Umbilical cord (tissue), 2 donors: Measurements from ENCODE around the gene ADGRG3. TPM values are rescaled to one million over a fixed set of nuclear protein-coding genes. Genes with fewer than 3 reads are reported as not detected.

Experiments used
- DNase-seq: peaks from one replicate; pipeline ENCODE4 v3.0.0-alpha.2; 2015; ENCODE audit warnings: low spot score
- total RNA-seq: library from RNA; depleted of rRNA; stranded (reverse); fragments of >200 nt; gene quantifications from one replicate; pipeline ENCODE4 v1.2.3, GENCODE V29; 2014; ENCODE audit warnings: low replicate concordance; ENCODE audit not compliant: insufficient read depth

The ADGRG3 gene
- not detected for total RNA-seq

- no peak for DNase-seq
Measured at GRCh38 chr16:57668263-57668571, at the start of gene ADGRG3. Gene ADGRG3, plus strand, starts transcription at chr16:57668306. Its CDS starts 42 bp downstream, at chr16:57668348.

- no peak for DNase-seq
Measured at GRCh38 chr16:57619133-57619605, 48.9 kb upstream of the ADGRG3 start.

- DNase-seq = peak; percentile 72
Measured at GRCh38 chr16:57619606-57620334, 48.3 kb upstream of the ADGRG3 start.

DNA sequence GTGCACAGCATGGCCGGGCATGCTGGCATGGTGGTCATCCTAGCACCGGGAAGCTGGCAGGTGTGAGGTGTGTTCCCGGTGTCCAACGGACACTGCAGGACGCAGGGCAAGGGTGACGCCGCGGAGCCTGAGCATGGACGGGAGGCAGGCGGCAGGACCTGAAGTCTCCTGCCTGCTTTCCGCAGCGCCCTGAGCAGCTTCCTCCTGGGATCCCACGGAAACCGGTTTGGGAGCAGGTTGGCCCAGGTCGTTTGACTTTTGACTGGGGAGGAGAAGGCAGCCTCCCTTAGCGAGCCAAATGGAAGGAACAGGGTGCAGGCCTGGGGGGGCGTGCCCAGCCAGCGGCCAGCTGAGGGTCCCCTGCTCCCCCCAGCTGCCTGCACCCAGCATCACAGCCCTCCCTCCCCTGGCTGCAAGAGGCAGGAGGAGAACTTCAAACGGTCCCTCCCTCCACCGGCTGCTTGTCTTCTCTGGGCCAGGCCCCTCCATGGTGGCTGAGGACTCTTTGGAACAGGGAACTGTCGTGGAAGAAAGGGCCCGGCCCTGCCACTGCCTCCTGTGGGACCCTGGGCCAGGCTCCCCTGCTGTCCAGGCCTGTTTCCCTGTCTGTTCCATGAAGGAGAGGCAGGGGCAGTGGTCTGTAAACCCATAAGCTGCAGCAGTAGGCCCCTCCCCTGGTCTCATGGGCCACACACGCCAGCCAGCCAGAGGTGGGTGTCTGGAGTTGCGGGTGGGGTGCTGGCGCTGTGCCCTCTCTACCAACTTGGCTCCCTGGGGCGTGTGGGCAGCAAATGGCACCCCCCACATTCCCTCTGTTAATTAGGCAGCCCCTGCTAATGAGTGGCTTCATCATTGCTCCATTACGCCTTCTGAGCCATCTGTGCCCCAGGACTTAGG lies 47.5 kb upstream of the ADGRG3 start:
- DNase-seq = peak; percentile 78

DNA sequence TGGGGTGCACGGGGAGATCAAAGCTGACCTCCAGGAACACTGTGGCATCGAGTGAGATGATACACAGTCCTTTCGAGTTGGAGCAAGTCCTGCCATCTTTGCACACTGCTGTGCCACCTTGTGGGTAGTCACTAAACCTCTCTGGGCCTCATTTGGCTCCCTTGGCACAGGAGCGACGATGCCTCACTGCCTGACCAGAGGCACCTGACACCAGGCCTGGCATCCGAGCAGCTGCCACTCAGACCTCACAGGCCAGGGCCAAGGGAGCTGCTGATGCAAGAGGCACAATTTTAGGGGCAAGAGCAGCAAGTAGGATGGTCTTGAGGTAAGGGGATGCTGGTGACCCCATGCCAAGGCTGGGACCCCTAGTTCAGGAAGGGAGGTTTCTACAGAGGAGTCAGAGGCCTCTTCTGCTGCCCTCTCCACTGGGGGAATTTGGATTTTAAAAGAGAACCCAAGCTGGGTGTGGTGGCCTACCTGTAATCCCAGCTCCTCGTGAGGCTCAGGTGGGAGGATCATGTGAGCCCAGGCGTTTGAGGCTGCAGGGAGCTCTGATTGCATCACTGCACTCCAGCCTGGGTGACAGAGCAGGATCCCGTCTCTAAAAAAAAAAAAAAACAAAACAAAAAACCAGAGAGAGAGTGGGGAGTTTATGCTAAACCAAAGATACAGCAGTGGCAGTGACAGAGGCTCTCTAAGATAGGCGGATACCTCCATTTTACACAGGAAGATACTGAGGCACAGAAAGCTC lies 46.4 kb upstream of the ADGRG3 start:
- DNase-seq = no peak

GRCh38 chr16:57622361-57623250 lies 45.5 kb upstream of the ADGRG3 start:
- DNase-seq = no peak

DNA sequence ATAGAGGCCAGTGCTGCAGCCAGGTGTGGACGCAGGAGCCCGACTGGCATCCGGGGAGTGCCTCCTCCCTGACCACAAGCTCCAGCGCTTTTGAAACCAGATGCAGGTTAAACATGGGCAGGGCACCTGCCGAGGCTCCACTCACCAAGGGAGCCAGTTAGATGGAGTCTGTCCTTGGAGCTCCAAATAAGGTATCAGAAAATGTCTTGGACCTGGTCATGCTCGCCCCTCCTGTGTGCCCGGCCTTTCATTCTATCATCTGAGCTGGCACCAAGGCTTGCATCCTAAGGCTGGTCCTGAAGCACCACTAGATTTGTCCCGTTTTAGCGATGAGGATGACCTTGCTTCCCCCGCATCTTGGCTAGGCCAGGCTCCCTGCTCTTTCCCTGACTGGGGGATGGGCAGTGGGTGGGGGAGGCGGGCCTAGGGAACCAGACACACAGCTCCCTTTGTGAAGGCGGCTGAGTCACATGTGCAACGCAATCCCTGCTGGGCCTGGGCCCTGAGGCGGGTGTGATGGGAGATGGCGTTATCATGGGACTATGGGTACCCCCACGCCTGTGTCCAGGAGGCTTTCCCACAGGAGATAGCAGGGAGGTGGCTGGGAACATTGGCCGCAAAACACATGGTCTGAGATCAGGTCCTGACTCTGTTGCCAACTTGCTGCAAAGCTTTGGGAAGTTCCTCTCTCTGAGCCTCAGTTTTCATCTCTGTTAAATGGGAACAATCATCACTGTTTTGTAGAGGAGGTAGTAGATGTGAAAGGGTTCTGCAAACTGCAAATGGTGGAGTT lies 44.7 kb upstream of the ADGRG3 start:
- DNase-seq = peak; percentile 67

DNA sequence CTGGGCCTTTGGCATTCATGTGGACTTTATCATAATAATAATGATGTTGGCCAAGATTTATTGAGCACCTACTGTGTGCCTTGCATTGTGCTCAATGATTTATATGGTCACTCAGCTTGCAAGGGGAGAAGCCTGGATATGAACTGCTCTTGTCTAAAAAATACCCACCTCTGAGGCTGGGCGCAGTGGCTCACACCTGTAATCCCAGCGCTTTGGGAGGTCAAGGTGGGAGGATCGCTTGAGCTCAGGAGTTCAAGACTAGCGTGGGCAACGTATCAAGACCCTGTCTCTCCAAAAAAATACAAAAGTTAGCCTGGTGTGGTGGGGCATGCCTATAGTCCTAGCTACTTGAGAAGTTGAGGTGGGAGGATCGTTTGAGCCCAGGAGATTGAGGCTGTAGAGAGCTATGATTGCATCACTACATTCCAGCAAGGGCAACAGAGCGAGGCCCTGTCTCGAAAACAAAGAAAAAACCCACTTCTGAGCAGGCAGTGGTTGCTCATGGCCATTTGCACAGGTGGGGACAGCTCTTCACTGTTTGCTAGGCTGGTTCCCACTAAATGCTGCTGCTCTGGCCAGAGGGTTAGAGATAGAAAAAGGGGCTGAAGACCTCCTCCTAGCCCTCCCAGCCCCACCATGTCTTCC lies 43.9 kb upstream of the ADGRG3 start:
- no peak for DNase-seq

DNA sequence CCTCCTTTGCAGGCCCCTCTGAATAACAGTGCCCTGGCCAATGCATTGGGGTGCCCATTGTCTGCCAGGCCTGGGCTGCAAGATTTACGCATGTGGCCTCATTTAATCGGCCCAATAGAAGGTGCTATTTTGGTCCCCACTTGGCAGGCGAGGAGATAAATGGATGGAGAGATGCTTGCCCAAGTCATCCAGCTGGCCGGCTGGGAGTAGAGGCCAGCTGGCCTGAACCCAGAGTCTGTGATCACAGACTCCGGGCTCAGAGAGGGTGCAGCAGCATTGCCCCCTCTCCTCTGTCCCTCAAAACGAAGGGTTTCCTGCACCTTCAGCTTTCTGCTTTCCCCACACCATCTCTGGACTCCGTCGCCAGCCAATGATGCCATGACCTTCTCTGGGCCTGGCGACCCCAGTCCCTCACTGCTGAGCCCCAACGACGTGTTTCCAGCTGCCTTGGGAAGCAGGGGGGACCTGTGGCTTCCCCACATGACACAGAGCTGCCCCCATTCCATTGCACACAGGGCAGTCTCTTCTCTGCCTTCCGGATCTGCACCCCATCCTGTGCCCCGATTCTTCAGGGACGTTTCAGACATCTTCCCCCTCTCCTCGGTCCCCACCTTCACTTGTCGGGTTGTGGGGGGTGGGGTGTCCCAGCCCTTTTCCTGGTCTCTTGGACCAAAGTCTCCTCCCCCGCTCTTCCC lies 43.2 kb upstream of the ADGRG3 start:
- no peak for DNase-seq

- DNase-seq = no peak
Measured at GRCh38 chr16:57626420-57627170, 41.5 kb upstream of the ADGRG3 start.

DNA sequence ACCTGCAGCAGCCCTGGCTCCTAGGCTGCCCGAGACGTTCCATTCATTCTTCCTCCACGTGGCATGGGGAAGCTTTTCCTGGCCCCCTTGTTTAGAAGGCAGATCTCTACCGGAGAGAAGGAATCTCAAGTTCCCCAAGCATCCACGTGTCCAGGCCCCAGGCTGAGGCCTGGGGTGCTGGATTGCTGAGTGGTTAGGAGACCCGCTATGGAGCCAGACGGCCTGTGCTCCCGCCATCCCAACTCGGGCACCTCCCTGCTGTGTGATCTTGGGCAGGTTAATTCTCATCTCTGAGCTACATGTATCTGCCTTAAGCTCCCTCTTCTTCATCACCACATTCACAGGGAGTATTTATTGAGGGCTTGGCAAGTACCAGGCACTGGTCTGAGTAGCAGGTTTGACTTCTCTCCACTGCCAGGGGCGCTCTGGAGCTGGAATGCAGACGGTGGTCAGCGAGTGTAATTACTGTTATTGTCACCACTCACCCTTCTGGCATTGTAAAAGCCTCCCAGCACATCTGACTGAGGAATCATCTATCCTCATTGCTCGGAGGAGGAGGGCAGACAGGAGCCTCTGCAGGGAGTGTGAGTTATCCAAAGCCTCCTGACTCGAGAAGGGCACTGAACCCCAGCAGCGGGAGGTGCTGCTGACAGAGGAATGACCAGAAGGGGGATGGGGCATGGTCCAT lies 40.8 kb upstream of the ADGRG3 start:
- DNase-seq = no peak

- DNase-seq = peak; percentile 98
Measured at GRCh38 chr16:57628008-57628781, 39.9 kb upstream of the ADGRG3 start, which contains the start of gene ADGRG1. Gene ADGRG1, plus strand, starts transcription at chr16:57628630. Its CDS starts 21,658 bp downstream, at chr16:57650288.

DNA sequence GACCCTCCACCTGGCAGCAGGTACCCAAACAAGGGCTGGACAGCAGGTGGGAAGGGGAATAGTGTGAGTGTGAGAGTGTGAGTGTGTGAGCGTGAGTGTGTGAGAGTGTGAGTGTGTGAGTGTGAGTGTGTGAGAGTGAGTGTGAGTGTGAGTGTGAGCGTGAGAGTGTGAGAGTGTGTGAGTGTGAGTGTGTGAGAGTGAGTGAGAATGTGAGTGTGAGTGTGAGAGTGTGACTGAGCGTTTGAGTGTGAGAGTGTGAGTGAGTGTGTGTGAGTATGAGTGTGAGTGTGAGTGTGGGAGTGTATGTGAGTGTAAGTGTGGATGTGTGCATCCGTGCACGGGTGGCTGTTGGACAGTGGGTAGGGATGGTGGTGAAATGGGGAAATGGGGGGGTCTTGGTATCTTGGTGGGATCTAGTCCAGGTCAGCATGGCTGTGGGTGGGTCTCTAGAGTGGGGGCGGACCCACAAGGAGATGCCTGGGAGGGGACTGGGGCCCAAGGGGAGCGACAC lies 39.3 kb upstream of the ADGRG3 start:
- DNase-seq = no peak

GRCh38 chr16:57629516-57630406 lies 38.3 kb upstream of the ADGRG3 start:
- DNase-seq = no peak

- no peak for DNase-seq
Measured at GRCh38 chr16:57630407-57630797, 37.7 kb upstream of the ADGRG3 start.
